Omental fat pad (tissue), 4 donors: ENCODE measurements around the gene COL26A1. TPM values are rescaled to one million over a fixed set of nuclear protein-coding genes. Genes with fewer than 3 reads are reported as not detected.

Experiments
- ATAC-seq: fragments of 150-250 bp; one replicate; pipeline ENCODE4 v1.9.1; 2016; ENCODE audit warnings: mild to moderate bottlenecking, moderate library complexity; ENCODE audit not compliant: low FRiP score
- DNase-seq: peaks from one replicate; pipeline ENCODE4 v3.0.0-alpha.2; 2019; ENCODE audit warnings: low spot score
- total RNA-seq, 4 donors: library from RNA; depleted of rRNA; stranded (reverse); fragments of >200 nt; gene quantifications; one replicate each; pipeline ENCODE4 v1.1.0, GENCODE V29; 2016
- TF ChIP-seq, protein P1 (sequence below), 3 donors: fragments of 450-650 bp; IDR thresholded peaks; one replicate each; pipeline ENCODE4 v1.5.1; 2016 to 2017; ENCODE audit warnings: antibody characterized with exemption in 3 of 3, mild to moderate bottlenecking in 3 of 3, moderate library complexity in 2 of 3

The COL26A1 gene
- total RNA-seq, 4 donors from 2014 or later: 0.37 TPM; not detected in 3

DNA sequence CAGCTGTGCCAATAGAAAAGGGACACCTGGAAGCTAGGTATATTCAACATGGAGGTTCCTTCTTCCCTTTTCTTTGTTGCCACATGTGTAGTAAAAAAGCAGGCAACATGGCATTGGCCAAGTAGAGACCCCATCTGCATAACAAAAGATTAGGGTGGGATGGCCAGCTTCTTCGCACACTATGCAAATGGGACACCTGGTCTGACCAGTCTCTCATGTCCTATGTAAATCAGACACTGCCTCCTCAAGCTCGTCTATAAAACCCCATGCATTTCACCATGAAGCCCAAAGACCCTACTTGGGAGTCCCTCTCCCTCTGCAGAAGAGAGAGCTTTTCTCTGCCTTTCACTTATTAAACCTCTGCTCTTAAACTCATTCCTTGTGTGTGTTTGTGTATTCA, 212.5 kb downstream of the COL26A1 start:
- no peak for DNase-seq
- TF ChIP-seq, protein P1, sequence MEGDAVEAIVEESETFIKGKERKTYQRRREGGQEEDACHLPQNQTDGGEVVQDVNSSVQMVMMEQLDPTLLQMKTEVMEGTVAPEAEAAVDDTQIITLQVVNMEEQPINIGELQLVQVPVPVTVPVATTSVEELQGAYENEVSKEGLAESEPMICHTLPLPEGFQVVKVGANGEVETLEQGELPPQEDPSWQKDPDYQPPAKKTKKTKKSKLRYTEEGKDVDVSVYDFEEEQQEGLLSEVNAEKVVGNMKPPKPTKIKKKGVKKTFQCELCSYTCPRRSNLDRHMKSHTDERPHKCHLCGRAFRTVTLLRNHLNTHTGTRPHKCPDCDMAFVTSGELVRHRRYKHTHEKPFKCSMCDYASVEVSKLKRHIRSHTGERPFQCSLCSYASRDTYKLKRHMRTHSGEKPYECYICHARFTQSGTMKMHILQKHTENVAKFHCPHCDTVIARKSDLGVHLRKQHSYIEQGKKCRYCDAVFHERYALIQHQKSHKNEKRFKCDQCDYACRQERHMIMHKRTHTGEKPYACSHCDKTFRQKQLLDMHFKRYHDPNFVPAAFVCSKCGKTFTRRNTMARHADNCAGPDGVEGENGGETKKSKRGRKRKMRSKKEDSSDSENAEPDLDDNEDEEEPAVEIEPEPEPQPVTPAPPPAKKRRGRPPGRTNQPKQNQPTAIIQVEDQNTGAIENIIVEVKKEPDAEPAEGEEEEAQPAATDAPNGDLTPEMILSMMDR (IDR thresholded peaks at IDR 0.05): no peak
- no peak for ATAC-seq

DNA sequence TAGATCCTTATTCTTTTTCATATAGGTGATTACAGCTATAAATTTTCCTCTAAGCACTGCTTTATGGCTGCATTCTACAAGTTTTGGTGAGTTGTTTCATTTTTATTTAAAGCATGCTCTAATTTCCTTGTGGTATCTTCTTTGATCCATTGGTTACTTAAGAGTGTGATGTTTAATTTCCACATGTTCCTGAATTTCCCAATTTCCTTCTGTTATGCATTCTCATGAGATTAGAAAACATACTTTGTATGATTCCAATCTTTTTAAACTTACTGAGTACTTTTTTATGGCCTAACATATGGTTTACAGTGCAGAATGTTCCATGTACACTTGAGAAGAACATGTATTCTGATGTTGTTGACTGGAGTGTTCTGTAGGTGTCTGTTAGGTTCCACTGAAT, 213.0 kb downstream of the COL26A1 start:
- TF ChIP-seq, protein P1 (IDR thresholded peaks at IDR 0.05): no peak
- no peak for ATAC-seq
- DNase-seq: no peak

DNA sequence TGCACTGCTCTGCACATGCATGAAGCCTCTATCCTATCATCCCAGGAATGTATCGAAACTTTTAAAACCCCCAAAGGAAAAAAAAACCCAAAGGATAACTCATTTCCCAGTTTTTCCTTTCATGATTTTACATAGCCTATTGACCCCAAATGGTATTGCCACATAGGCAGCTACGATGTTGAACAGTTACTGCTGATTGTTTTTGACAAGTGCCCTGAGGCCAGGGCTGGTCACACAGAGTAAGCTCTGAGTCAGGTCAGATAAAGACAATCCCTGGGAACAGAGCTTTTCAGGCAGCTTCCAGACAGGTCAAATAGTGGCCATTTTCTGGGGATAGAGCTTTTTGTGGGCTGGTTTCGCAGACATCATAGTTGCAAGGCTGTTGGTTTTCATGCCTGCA, 214.3 kb downstream of the COL26A1 start:
- TF ChIP-seq, protein P1 (IDR thresholded peaks at IDR 0.05): no peak
- no peak for DNase-seq

DNA sequence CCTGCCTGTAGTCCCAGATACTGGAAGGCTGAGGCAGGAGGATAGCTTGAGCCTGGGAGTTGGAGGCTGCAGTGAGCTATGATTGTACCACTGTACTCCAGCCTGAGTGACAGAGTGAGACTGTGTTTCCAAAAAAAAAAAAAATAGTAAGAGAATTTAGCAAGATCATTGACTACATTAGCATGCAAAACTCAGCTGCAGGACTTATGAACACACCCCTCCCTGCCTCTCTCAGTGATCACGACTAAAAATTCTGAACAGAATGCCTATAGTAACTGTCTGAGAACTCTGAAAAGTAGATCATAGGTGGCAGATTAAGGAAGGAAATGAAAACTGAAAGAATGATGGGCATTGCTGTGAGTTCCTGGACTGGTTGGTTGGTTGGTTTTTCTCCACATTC, 215.9 kb downstream of the COL26A1 start:
- no peak for DNase-seq
- no peak for ATAC-seq
- TF ChIP-seq, protein P1 (IDR thresholded peaks at IDR 0.05): no peak

More for the DNA sequence above, 214.3 kb downstream of the COL26A1 start:
- ATAC-seq: no peak

DNA sequence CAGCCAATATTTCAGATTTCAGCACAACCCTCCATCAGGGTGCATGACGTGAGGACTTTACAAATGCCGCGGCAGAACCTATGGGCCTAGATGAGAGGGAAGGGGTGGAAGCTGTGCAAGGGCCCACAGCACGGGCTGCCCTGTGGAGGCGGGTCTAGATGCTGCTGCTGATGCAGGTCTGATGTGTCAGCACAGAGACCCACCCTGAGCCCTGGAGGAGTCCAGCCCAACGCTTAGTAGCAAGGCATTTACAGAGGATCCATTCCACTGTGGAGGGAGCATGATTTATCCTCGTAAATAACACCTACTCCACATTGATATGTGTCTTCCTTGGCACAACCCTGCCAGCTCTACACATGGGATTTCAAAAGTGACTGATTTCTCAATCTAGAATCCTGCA, 217.9 kb downstream of the COL26A1 start:
- no peak for DNase-seq
- TF ChIP-seq, protein P1 (IDR thresholded peaks at IDR 0.05): no peak
- ATAC-seq: no peak

DNA sequence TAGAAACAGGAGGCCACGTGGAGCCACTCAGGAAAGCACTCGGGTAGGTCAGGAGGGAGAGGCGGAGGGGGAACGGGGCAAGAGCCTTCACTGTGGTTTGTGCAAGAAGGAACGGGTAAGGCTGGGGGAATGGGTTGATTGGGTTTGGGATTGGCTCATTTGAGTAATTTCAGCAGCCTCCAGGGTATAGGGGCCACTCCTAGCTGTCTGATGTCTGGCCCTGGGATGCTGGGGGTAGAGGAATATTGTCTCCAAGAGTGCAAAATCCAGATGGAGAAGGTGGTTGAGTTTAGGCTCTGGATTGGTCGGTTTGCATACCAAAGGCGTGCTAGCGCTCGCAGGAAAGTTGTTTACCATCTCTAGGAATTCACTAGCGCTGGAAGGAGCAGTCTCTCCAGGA, 219.2 kb downstream of the COL26A1 start:
- ATAC-seq (no peak), DNase-seq (no peak)
- TF ChIP-seq, protein P1 (IDR thresholded peaks at IDR 0.05): no peak

DNA sequence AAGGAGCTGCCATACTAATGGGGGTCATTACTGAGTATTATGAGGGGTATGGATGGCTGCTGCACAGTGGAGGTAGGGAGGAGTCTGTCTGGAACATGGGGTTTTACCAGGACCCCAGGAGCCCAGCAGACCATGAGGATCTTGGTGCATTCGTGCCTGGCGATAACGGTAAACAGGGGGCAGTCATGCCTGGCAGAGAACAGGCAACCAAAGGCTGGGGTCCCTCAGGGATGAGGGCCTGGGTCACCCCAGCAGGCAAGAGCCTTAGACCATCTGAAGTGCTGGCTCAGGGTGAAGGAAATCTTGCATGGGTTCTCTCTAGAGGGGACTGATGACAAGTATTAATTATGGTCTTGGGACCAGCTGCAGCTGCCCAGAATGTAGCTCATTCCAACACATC, 220.3 kb downstream of the COL26A1 start:
- TF ChIP-seq, protein P1 (IDR thresholded peaks at IDR 0.05): no peak
- ATAC-seq (no peak), DNase-seq (no peak)
